ENCODE results near the gene GABRB1. TPM values are rescaled to one million over a fixed set of nuclear protein-coding genes. Genes with fewer than 3 reads are reported as not detected.
A peak's percentile ranks its signal among the peaks of the same experiment; 100 is the strongest.

The GABRB1 gene
- polyA plus RNA-seq (ENCODE audit: insufficient read length) = 0.55 TPM
- long read RNA-seq, donor 1 = 0 reads
- long read RNA-seq, donor 2, partial matches to known transcripts = 0 of 1 reads
- long read RNA-seq, donor 2, other reads (novel, unspliced or antisense) = 0 of 1 reads
- long read RNA-seq, donor 3 = 0 reads
- long read RNA-seq, donor 4 = 0 reads
- long read RNA-seq, donor 5 = 0 reads
- long read RNA-seq, donor 6 = 0 reads
- long read RNA-seq, donor 7 = 0 reads
- long read RNA-seq, donor 8 = 0 reads

- peak; percentile 65 for DNase-seq
These were observed at the start of gene GABRB1 for GRCh38 chr4:47031011-47031678. GABRB1 (plus strand) TSS chr4:47031567.

- no peak for DNase-seq
These were observed 46.6 kb upstream of the GABRB1 start for GRCh38 chr4:46984781-46985180.

GRCh38 chr4:46986922-46987638, 44.3 kb upstream of the GABRB1 start:
- no peak for DNase-seq

GRCh38 chr4:46992338-46992737, 39.0 kb upstream of the GABRB1 start:
- DNase-seq = no peak

- no peak for DNase-seq
These were observed 38.0 kb upstream of the GABRB1 start, which contains the start of gene GABRA4 for GRCh38 chr4:46993075-46994006. GABRA4 (minus strand) TSS chr4:46993581; CDS start chr4:46993424, 157 bp downstream.

GRCh38 chr4:46994007-46994405, 37.4 kb upstream of the GABRB1 start:
- DNase-seq = no peak

- DNase-seq = no peak
These were observed 31.8 kb upstream of the GABRB1 start for GRCh38 chr4:46999566-46999965.

- DNase-seq = no peak
These were observed 31.0 kb upstream of the GABRB1 start for GRCh38 chr4:47000406-47000805.

- no peak for DNase-seq
These were observed 28.8 kb upstream of the GABRB1 start for GRCh38 chr4:47002580-47002979.

GRCh38 chr4:47010347-47010911, 20.9 kb upstream of the GABRB1 start:
- DNase-seq = no peak

- DNase-seq = no peak
These were observed 20.4 kb upstream of the GABRB1 start for GRCh38 chr4:47010912-47011446.

- no peak for DNase-seq
These were observed 18.7 kb upstream of the GABRB1 start for GRCh38 chr4:47012676-47013075.

GRCh38 chr4:47013373-47013772, 18.0 kb upstream of the GABRB1 start:
- no peak for DNase-seq

- no peak for DNase-seq
These were observed 14.3 kb upstream of the GABRB1 start for GRCh38 chr4:47017081-47017480.

- no peak for DNase-seq
These were observed 13.9 kb upstream of the GABRB1 start for GRCh38 chr4:47017494-47017893.

GRCh38 chr4:47031751-47032404, 511 bp downstream of the GABRB1 start:
- DNase-seq = no peak

GRCh38 chr4:47032405-47033106, 1.2 kb downstream of the GABRB1 start:
- peak; percentile 59 for DNase-seq

GRCh38 chr4:47038263-47038662, 6.9 kb downstream of the GABRB1 start:
- DNase-seq = no peak

GRCh38 chr4:47040828-47041227, 9.5 kb downstream of the GABRB1 start:
- DNase-seq = no peak

- no peak for DNase-seq
These were observed 12.5 kb downstream of the GABRB1 start for GRCh38 chr4:47043821-47044220.

All from left kidney (tissue), 8 donors.